MCF 10A (cell line): Measurements from ENCODE around the gene PP2D1. TPM values are rescaled to one million over a fixed set of nuclear protein-coding genes. Genes with fewer than 3 reads are reported as not detected.
A peak's percentile ranks its signal among the peaks of the same experiment; 100 is the strongest.

ENCODE experiments used
- BruUV-seq: library from RNA; stranded (reverse); fragments of 400-500 nt; replicated peaks from 2 replicates; lab custom pipeline; 2021; lab: Mats Ljungman, UMichigan
- CTCF ChIA-PET: fragments of 300-600 bp; sonication (Branson Sonifier 250); formaldehyde crosslinking; extraction: SDS; loops from one replicate; lab custom pipeline; 2021; ENCODE audit warnings: antibody characterized with exemption, inconsistent platforms; lab: Yijun Ruan, JAX
- POLR2A ChIA-PET: fragments of 300-600, 350-650 bp; sonication (Branson Sonifier 250); formaldehyde crosslinking; extraction: SDS; loops from one replicate; lab custom pipeline; 2020; ENCODE audit warnings: antibody characterized with exemption, inconsistent platforms; lab: Yijun Ruan, JAX
- DNase-seq: peaks from one replicate; pipeline ENCODE4 v3.0.0-alpha.2; 2018; ENCODE audit not compliant: unreplicated experiment
- H3K27ac Mint-ChIP-seq: one replicate; pipeline ENCODE4 v1.8.0; 2022; ENCODE audit warnings: mild to moderate bottlenecking, low read depth, mixed read lengths; ENCODE audit not compliant: unreplicated experiment
- H3K27me3 Mint-ChIP-seq: one replicate; pipeline ENCODE4 v1.8.0; 2022; ENCODE audit warnings: mixed read lengths; ENCODE audit not compliant: insufficient read depth, unreplicated experiment
- H3K36me3 Mint-ChIP-seq: one replicate; pipeline ENCODE4 v1.8.0; 2022; ENCODE audit warnings: mild to moderate bottlenecking, moderate library complexity, mixed read lengths; ENCODE audit not compliant: insufficient read depth, unreplicated experiment
- H3K4me1 Mint-ChIP-seq: one replicate; pipeline ENCODE4 v1.8.0; 2022; ENCODE audit warnings: mixed read lengths; ENCODE audit not compliant: insufficient read depth, unreplicated experiment
- H3K4me3 Mint-ChIP-seq: one replicate; pipeline ENCODE4 v1.8.0; 2022; ENCODE audit warnings: mild to moderate bottlenecking, moderate library complexity, mixed read lengths; ENCODE audit not compliant: unreplicated experiment
- H3K9me3 Mint-ChIP-seq: one replicate; pipeline ENCODE4 v1.8.0; 2022; ENCODE audit warnings: mixed read lengths; ENCODE audit not compliant: unreplicated experiment
- intact Hi-C: fragments of 100-400 bp; cut with micrococcal nuclease; formaldehyde crosslinking; loops from 2 replicates; pipeline ENCODE4 v1.14.1; 2022
- total RNA-seq: library from RNA; stranded (reverse); gene quantifications from 2 replicates; pipeline ENCODE4 v1.2.3, GENCODE V29; 2022
- TF ChIP-seq, protein P1 (sequence below): fragments of 200-600 bp; IDR thresholded peaks from one replicate; pipeline ENCODE4 v1.8.0; 2022; ENCODE audit warnings: antibody characterized with exemption, mild to moderate bottlenecking; ENCODE audit not compliant: unreplicated experiment

Gene PP2D1
- total RNA-seq, 1 experiment from 2014 or later: not detected

DNA sequence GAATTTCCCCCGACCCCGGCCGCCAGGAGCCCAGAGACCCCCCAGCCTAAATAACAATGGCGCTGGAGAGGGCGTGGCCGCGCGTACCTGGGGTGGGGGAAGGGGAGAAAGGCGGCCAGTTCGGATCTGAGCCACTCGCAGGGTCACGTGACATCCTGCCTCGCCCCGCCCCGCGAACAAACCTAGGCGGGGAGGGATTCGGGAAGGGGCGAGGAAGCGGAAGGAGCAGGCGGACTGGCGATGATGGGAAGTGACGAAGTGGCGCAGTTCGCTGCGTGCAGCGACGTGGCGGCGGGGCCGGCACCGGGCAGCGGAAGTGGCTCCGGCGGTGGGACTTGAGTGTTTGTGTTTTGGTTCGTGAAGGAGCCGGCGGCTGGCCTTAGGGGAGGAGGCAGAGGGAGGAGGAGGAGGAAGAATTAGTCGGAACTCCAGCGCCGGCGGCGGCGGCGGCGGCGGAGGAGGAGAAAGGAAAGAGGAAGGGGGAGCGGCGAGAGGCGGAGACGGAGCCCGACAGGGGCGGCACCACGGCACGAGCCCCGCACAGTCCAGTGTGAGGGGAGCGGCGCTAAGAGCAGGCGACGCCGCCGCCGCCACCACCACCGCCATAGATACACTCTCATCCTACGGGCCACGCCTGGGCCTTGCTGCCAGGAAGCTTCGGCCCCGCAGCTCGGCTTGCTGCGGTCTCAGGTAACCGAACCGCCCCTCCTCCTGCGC, 65.1 kb downstream of the PP2D1 start, which contains the start of gene RAB5A:
RAB5A (plus strand) TSS at position 266 of the 717 bp plus-strand sequence. CDS start 3,802 bp downstream, outside the sequence.
- ChIA-PET CTCF (interaction anchor here (0.5 to 0.6 kb wide), 2 partner anchors 50 to 80 kb away, joined by 3 read pairs; no protein-coding TSS in a partner anchor), POLR2A (interaction anchor here (0.5 to 2.7 kb wide), 14 partner anchors 17 to 242 kb away, joined by 3 to 26 read pairs (median 4); partner anchors contain the start of genes KAT2B and SGO1)
- Mint-ChIP-seq H3K4me1 (peaks cover 13% of the 10 kb centered on the region), H3K27ac (peak within 1 kb of the TSS; percentile 98), H3K36me3 (peaks cover 21% of the 10 kb centered on the region), H3K4me3 (peak within 1 kb of the TSS; percentile 85), H3K9me3 (no peaks in the 10 kb centered on the region), H3K27me3 (no peaks in the 10 kb centered on the region)
- no TSS peak for BruUV-seq
- DNase-seq: peak; percentile 98
- TF ChIP-seq, protein P1, sequence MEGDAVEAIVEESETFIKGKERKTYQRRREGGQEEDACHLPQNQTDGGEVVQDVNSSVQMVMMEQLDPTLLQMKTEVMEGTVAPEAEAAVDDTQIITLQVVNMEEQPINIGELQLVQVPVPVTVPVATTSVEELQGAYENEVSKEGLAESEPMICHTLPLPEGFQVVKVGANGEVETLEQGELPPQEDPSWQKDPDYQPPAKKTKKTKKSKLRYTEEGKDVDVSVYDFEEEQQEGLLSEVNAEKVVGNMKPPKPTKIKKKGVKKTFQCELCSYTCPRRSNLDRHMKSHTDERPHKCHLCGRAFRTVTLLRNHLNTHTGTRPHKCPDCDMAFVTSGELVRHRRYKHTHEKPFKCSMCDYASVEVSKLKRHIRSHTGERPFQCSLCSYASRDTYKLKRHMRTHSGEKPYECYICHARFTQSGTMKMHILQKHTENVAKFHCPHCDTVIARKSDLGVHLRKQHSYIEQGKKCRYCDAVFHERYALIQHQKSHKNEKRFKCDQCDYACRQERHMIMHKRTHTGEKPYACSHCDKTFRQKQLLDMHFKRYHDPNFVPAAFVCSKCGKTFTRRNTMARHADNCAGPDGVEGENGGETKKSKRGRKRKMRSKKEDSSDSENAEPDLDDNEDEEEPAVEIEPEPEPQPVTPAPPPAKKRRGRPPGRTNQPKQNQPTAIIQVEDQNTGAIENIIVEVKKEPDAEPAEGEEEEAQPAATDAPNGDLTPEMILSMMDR: no peak
- intact Hi-C loops: loop anchor here (1.0 to 2.0 kb wide), 3 partner anchors 58 to 239 kb away; partner anchors contain the start of genes KAT2B and SGO1

DNA sequence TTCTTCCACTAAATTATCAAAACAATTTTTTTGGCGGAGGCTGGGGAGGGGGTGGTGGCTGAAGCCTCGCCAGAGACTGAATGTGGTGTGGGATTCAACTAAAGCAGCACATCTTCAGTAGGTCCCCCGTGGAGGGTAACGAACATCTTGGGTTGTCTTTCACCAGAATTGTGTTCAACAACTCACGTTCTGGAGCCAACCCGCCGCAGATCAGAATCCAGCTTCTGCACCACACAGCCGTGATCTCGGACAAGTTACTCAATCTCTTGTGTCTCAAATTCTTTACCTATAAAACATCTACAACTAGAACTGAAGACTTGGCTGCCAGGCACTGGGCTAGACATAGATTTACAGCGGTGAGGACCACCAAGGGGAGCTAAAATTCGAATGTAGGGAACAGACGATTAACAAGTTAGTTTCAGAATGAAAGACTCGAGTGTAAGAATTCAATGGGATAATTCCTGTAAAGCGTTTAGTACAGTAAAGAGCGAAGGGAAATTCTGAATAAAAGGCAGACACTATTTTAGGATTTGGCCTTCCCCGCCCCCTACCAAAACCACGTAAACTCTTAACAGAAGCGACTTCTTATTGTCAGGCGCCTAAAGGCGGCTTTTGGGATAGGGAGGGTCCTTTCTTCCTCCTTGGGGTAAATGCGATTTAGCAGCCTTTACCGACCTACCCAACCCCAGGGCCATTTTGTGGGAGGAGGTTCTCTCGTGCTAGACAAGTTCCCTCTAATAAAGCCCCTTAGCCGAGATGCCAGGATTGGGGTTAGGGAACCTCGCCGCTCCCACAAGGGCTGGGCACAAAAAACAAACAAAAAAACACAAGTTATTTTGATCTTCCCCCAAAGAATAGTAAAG, 65.9 kb downstream of the PP2D1 start:
- peak; percentile 21 for DNase-seq
- intact Hi-C loops: loop anchor here (1.0 to 2.0 kb wide), 3 partner anchors 57 to 240 kb away; partner anchors contain the start of genes KAT2B and SGO1
- ChIA-PET CTCF (interaction anchor here (0.6 to 1.2 kb wide), 3 partner anchors 27 to 406 kb away, joined by 3 to 4 read pairs (median 4); no protein-coding TSS in a partner anchor), POLR2A (interaction anchor here (0.8 to 2.2 kb wide), 9 partner anchors 13 to 240 kb away, joined by 3 to 7 read pairs (median 5); partner anchors contain the start of genes EFHB, KAT2B and SGO1)
- TF ChIP-seq, protein P1: no peak
- H3K27ac Mint-ChIP-seq: peak overlapping the region; percentile 98
- no peaks in the 10 kb centered on the region for H3K9me3 Mint-ChIP-seq
- TSS peak; percentile 90 for BruUV-seq
- peak overlapping the region; percentile 85 for H3K4me3 Mint-ChIP-seq
- H3K36me3 Mint-ChIP-seq: peaks cover 13% of the 10 kb centered on the region
- peaks cover 7% of the 10 kb centered on the region for H3K4me1 Mint-ChIP-seq
- H3K27me3 Mint-ChIP-seq: no peaks in the 10 kb centered on the region

- Mint-ChIP-seq H3K36me3 (peaks cover 6% of the 10 kb centered on the region), H3K9me3 (no peaks in the 10 kb centered on the region), H3K4me3 (peak overlapping the region; percentile 85), H3K4me1 (peaks cover 7% of the 10 kb centered on the region), H3K27ac (peak overlapping the region; percentile 98), H3K27me3 (no peaks in the 10 kb centered on the region)
- ChIA-PET CTCF (interaction anchor here (0.6 to 1.2 kb wide), 3 partner anchors 27 to 405 kb away, joined by 3 to 4 read pairs (median 4); no protein-coding TSS in a partner anchor), POLR2A (interaction anchor here (0.8 to 2.2 kb wide), 8 partner anchors 12 to 241 kb away, joined by 3 to 7 read pairs (median 5); partner anchors contain the start of genes EFHB, KAT2B and SGO1)
- DNase-seq: peak; percentile 22
- TF ChIP-seq, protein P1: no peak
- no TSS peak for BruUV-seq
- intact Hi-C loops: no loop called here
Measured at GRCh38 chr3:19945534-19945933, 66.5 kb downstream of the PP2D1 start.
